PC-9 (cell line): ENCODE data around the gene BMP2K.

Source experiments
- CTCF ChIP-seq: fragments of 200-600 bp; sonication (generic); conservative IDR thresholded peaks from 2 replicates; pipeline ENCODE4 v1.6.1; 2017; ENCODE audit warnings: mixed run types, antibody characterized with exemption, mild to moderate bottlenecking, moderate library complexity
- EZH2 ChIP-seq: fragments of 200-600 bp; sonication (generic); IDR thresholded peaks from 2 replicates; pipeline ENCODE4 v1.8.0; 2017; ENCODE audit warnings: antibody characterized with exemption, low read depth

GRCh38 chr4:78944381-78944780 lies 168.2 kb downstream of the BMP2K start:
- TF ChIP-seq CTCF (no peak), EZH2 (no peak)
